Neural cell (in vitro differentiated cells): ENCODE data around the gene HPSE2. TPM values are rescaled to one million over a fixed set of nuclear protein-coding genes. Genes with fewer than 3 reads are reported as not detected.

Source experiments
- H2AFZ ChIP-seq: fragments of 200-600, 300-800 bp; sonication (generic), shearing (Covaris generic); 2 replicates; pipeline ENCODE4 v1.6.0; 2014; ENCODE audit warnings: low read depth, mild to moderate bottlenecking, antibody characterized with exemption, low read length, moderate library complexity
- H3F3A ChIP-seq: fragments of 200-600 bp; shearing (Covaris generic); 2 replicates; pipeline ENCODE4 v1.6.1; 2016; ENCODE audit warnings: mild to moderate bottlenecking, moderate library complexity, mixed read lengths, antibody characterized with exemption, low read length; ENCODE audit not compliant: insufficient read depth, poor library complexity, severe bottlenecking
- H3K27ac ChIP-seq: fragments of 200-600, 300-800 bp; sonication (generic), shearing (Covaris generic); 2 replicates; pipeline ENCODE4 v1.5.1; 2014; ENCODE audit warnings: mild to moderate bottlenecking, low read length, moderate library complexity
- H3K27me3 ChIP-seq: fragments of 300-800, 200-600 bp; sonication (generic), shearing (Covaris generic); 2 replicates; pipeline ENCODE4 v1.6.0; 2014; ENCODE audit warnings: mild to moderate bottlenecking, low read depth, low read length, moderate library complexity; ENCODE audit not compliant: insufficient read depth
- H3K36me3 ChIP-seq: fragments of 300-800, 200-600 bp; sonication (generic), shearing (Covaris generic); 2 replicates; pipeline ENCODE4 v1.5.1; 2014; ENCODE audit warnings: mild to moderate bottlenecking, antibody characterized with exemption, low read length, moderate library complexity; ENCODE audit not compliant: insufficient read depth
- H3K4me2 ChIP-seq: fragments of 300-800, 200-600 bp; sonication (generic), shearing (Covaris generic); 2 replicates; pipeline ENCODE4 v1.6.0; 2014; ENCODE audit warnings: mild to moderate bottlenecking, low read length
- H3K4me3 ChIP-seq: fragments of 300-800, 200-600 bp; sonication (generic), shearing (Covaris generic); 2 replicates; pipeline ENCODE4 v1.5.1; 2014; ENCODE audit warnings: mild to moderate bottlenecking, low read length, moderate library complexity
- H3K79me2 ChIP-seq: fragments of 200-600 bp; shearing (Covaris generic); replicated peaks from 2 replicates; pipeline ENCODE4 v1.6.0; 2014; ENCODE audit warnings: mild to moderate bottlenecking, low read length, moderate library complexity; ENCODE audit not compliant: insufficient read depth
- H3K9ac ChIP-seq: fragments of 300-800, 200-600 bp; sonication (generic), shearing (Covaris generic); 2 replicates; pipeline ENCODE4 v1.6.1; 2016; ENCODE audit warnings: mild to moderate bottlenecking, low read length, mixed read lengths
- H3K9me2 ChIP-seq: fragments of 200-600 bp; shearing (Covaris generic); 2 replicates; pipeline ENCODE4 v1.6.1; 2016; ENCODE audit warnings: mild to moderate bottlenecking, low read length, mixed read lengths; ENCODE audit not compliant: insufficient read depth
- H3K9me3 ChIP-seq: fragments of 200-600, 300-800 bp; sonication (generic), shearing (Covaris generic); 2 replicates; pipeline ENCODE4 v1.6.1; 2016; ENCODE audit warnings: mild to moderate bottlenecking, mixed run types, low read length, moderate library complexity, mixed read lengths
- H4K20me1 ChIP-seq: fragments of 200-600 bp; shearing (Covaris generic); 2 replicates; pipeline ENCODE4 v1.6.1; 2016; ENCODE audit warnings: mild to moderate bottlenecking, mixed run types; ENCODE audit not compliant: insufficient read depth
- CTCF ChIP-seq: fragments of 450-650 bp; IDR thresholded peaks from 2 replicates; pipeline ENCODE4 v1.5.1; 2014; ENCODE audit warnings: antibody characterized with exemption, mild to moderate bottlenecking, moderate library complexity; ENCODE audit not compliant: poor library complexity, severe bottlenecking
- EP300 ChIP-seq: fragments of 450-650 bp; conservative IDR thresholded peaks from 2 replicates; pipeline ENCODE4 v1.6.1; 2014; ENCODE audit warnings: antibody characterized with exemption, mild to moderate bottlenecking, moderate library complexity; ENCODE audit not compliant: poor library complexity, severe bottlenecking
- EZH2 ChIP-seq: fragments of 200-600, 300-800 bp; shearing (Covaris generic), sonication (generic); IDR thresholded peaks from 2 replicates; pipeline ENCODE4 v1.6.1; 2014; ENCODE audit warnings: antibody characterized with exemption, low read length, borderline replicate concordance, mild to moderate bottlenecking; ENCODE audit not compliant: insufficient read depth, poor library complexity, severe bottlenecking
- MXI1 ChIP-seq: fragments of 450-650 bp; conservative IDR thresholded peaks from 2 replicates; pipeline ENCODE4 v1.6.1; 2014; ENCODE audit warnings: antibody characterized with exemption, mild to moderate bottlenecking; ENCODE audit not compliant: poor library complexity, severe bottlenecking
- POLR2AphosphoS5 ChIP-seq: IDR thresholded peaks from 2 replicates; pipeline ENCODE4 v1.6.1; 2012
- RAD21 ChIP-seq: fragments of 450-650 bp; conservative IDR thresholded peaks from 2 replicates; pipeline ENCODE4 v1.6.1; 2014; ENCODE audit warnings: antibody characterized with exemption, mild to moderate bottlenecking, moderate library complexity
- SMC3 ChIP-seq: fragments of 450-650 bp; conservative IDR thresholded peaks from 2 replicates; pipeline ENCODE4 v1.6.1; 2014; ENCODE audit warnings: antibody characterized with exemption, mild to moderate bottlenecking, moderate library complexity; ENCODE audit not compliant: poor library complexity
- TAF1 ChIP-seq: IDR thresholded peaks from 2 replicates; pipeline ENCODE4 v1.6.1; 2012; ENCODE audit warnings: low read depth
- polyA plus RNA-seq: library from polyadenylated mRNA; depleted of rRNA; stranded (reverse); fragments of >200 nt; gene quantifications from 2 replicates; pipeline ENCODE4 v1.2.3, GENCODE V29; 2014
- TF ChIP-seq, protein P1 (sequence below): IDR thresholded peaks from 2 replicates; pipeline ENCODE4 v1.6.1; 2012; ENCODE audit warnings: borderline replicate concordance

The HPSE2 gene
- polyA plus RNA-seq, 1 donor from 2014 or later, result not detected

GRCh38 chr10:98632456-98633150 lies 603.0 kb downstream of the HPSE2 start:
- Histone ChIP-seq H3K9me3 (no peaks in the 10 kb centered on the region), H4K20me1 (no peaks in the 10 kb centered on the region), H3K27me3 (no peaks in the 10 kb centered on the region), H3K27ac (no peak overlapping the region), H3K9me2 (no peaks in the 10 kb centered on the region), H3K4me3 (no peak overlapping the region), H3K9ac (no peak overlapping the region), H3K36me3 (no peaks in the 10 kb centered on the region), H3K79me2 (no peaks in the 10 kb centered on the region), H3K4me2 (no peak overlapping the region), H2AFZ (no peak overlapping the region), H3F3A (no peaks in the 10 kb centered on the region)
- no peak for TF ChIP-seq POLR2AphosphoS5
- no peak for TF ChIP-seq MXI1
- no peak for TF ChIP-seq CTCF
- no peak for TF ChIP-seq EZH2
- TF ChIP-seq, protein P1, sequence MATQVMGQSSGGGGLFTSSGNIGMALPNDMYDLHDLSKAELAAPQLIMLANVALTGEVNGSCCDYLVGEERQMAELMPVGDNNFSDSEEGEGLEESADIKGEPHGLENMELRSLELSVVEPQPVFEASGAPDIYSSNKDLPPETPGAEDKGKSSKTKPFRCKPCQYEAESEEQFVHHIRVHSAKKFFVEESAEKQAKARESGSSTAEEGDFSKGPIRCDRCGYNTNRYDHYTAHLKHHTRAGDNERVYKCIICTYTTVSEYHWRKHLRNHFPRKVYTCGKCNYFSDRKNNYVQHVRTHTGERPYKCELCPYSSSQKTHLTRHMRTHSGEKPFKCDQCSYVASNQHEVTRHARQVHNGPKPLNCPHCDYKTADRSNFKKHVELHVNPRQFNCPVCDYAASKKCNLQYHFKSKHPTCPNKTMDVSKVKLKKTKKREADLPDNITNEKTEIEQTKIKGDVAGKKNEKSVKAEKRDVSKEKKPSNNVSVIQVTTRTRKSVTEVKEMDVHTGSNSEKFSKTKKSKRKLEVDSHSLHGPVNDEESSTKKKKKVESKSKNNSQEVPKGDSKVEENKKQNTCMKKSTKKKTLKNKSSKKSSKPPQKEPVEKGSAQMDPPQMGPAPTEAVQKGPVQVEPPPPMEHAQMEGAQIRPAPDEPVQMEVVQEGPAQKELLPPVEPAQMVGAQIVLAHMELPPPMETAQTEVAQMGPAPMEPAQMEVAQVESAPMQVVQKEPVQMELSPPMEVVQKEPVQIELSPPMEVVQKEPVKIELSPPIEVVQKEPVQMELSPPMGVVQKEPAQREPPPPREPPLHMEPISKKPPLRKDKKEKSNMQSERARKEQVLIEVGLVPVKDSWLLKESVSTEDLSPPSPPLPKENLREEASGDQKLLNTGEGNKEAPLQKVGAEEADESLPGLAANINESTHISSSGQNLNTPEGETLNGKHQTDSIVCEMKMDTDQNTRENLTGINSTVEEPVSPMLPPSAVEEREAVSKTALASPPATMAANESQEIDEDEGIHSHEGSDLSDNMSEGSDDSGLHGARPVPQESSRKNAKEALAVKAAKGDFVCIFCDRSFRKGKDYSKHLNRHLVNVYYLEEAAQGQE, result no peak
- no peak for TF ChIP-seq RAD21
- TF ChIP-seq SMC3, result no peak
- TF ChIP-seq EP300, result no peak
- TF ChIP-seq TAF1, result no peak

DNA sequence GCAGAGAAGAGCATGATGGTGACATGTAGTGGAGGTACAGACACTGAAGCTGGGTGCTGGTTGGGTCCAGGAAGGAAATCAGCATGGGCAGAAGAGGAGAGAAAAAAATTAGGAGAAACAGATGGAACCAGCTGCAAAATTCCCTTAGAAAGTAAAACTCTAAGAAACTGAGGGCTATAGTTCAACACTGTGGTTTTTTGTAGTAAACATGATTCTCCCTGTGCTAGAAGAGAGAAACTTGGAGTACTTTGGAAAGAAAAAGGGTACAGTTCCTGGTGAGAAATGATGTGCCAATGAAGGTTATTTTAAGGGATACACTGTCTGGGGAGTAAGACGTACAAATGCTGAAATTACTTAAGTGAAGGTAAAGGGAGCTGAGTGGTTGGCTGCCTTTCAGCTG lies 607.4 kb downstream of the HPSE2 start:
- Histone ChIP-seq H3K36me3 (no peaks in the 10 kb centered on the region), H3K4me3 (no peak overlapping the region), H3K9ac (no peak overlapping the region), H3F3A (no peaks in the 10 kb centered on the region), H3K9me2 (no peaks in the 10 kb centered on the region), H4K20me1 (no peaks in the 10 kb centered on the region), H3K79me2 (no peaks in the 10 kb centered on the region), H2AFZ (no peak overlapping the region), H3K27ac (no peak overlapping the region), H3K27me3 (no peaks in the 10 kb centered on the region), H3K4me2 (no peak overlapping the region), H3K9me3 (no peaks in the 10 kb centered on the region)
- TF ChIP-seq, protein P1, result no peak
- TF ChIP-seq EZH2 (no peak), RAD21 (no peak), EP300 (no peak), TAF1 (no peak), MXI1 (no peak), CTCF (no peak)
